ENCODE data around the gene PAQR4.

Gene PAQR4

GRCh38 chr16:2988590-2989099, 19.5 kb downstream of the PAQR4 start:
- no peak overlapping the region for H3K4me3 ChIP-seq (ENCODE audit: low read depth, low read length)
- TF ChIP-seq CTCF (IDR thresholded peaks at IDR 0.05; ENCODE audit: low read depth, low read length): no peak

GRCh38 chr16:2990891-2991290, 21.7 kb downstream of the PAQR4 start:
- TF ChIP-seq CTCF (IDR thresholded peaks at IDR 0.05; ENCODE audit: low read depth, low read length): no peak
- no peak overlapping the region for H3K4me3 ChIP-seq (ENCODE audit: low read depth, low read length)

GRCh38 chr16:2991566-2992261, 22.6 kb downstream of the PAQR4 start:
- TF ChIP-seq CTCF (IDR thresholded peaks at IDR 0.05; ENCODE audit: low read depth, low read length): no peak
- H3K4me3 ChIP-seq (ENCODE audit: low read depth, low read length): no peak overlapping the region

GRCh38 chr16:2992383-2993081, 23.4 kb downstream of the PAQR4 start:
- TF ChIP-seq CTCF (IDR thresholded peaks at IDR 0.05; ENCODE audit: low read depth, low read length): no peak
- no peak overlapping the region for H3K4me3 ChIP-seq (ENCODE audit: low read depth, low read length)

GRCh38 chr16:2996298-2996697, 27.1 kb downstream of the PAQR4 start:
- no peak overlapping the region for H3K4me3 ChIP-seq (ENCODE audit: low read depth, low read length)
- TF ChIP-seq CTCF (IDR thresholded peaks at IDR 0.05; ENCODE audit: low read depth, low read length): no peak

- TF ChIP-seq CTCF (IDR thresholded peaks at IDR 0.05; ENCODE audit: low read depth, low read length): no peak
- H3K4me3 ChIP-seq (ENCODE audit: low read depth, low read length): no peak overlapping the region
Observed at GRCh38 chr16:2999929-3000328, 30.8 kb downstream of the PAQR4 start.

- TF ChIP-seq CTCF (IDR thresholded peaks at IDR 0.05; ENCODE audit: low read depth, low read length): no peak
- H3K4me3 ChIP-seq (ENCODE audit: low read depth, low read length): no peak overlapping the region
Observed at GRCh38 chr16:3000540-3000939, 31.4 kb downstream of the PAQR4 start.

Data from WI38 (cell line).